GM21360 (cell line): ENCODE data around the gene HS2ST1.
"Not testable (repeated sequence)": the region's sequence is repeated elsewhere in the genome, so short reads cannot be mapped to it uniquely, and the experiment has no call there.

Experiments used
- ATAC-seq: cut with Tn5 transposase; IDR thresholded peaks from one replicate; pipeline ENCODE4 v1.9.1; 2021; ENCODE audit warnings: mild to moderate bottlenecking, moderate library complexity; ENCODE audit not compliant: unreplicated experiment

Gene HS2ST1

GRCh38 chr1:86924324-86924960 is 10.0 kb downstream of the HS2ST1 start:
- no peak for ATAC-seq

- ATAC-seq, result no peak
Observed at GRCh38 chr1:86925742-86926141, 11.3 kb downstream of the HS2ST1 start.

DNA sequence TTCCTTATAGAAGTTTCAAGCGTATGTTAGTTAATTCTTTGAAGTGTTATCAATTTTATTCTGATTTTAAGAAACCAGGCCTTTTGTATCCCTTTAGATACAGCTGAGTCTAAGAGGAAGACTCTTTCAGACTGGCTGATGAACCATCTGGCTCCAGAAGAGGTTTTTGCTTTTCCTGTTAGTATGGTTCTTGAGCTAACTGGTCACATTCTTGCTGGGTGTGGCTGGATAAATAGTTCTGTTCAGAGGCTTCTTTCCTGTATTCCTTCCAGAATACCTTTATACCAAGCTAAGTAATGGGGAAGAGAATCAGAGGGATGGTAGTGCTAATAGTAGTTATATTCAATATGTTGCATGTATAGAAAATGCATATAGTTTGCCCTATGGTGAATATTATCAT is 12.4 kb downstream of the HS2ST1 start:
- no peak for ATAC-seq

DNA sequence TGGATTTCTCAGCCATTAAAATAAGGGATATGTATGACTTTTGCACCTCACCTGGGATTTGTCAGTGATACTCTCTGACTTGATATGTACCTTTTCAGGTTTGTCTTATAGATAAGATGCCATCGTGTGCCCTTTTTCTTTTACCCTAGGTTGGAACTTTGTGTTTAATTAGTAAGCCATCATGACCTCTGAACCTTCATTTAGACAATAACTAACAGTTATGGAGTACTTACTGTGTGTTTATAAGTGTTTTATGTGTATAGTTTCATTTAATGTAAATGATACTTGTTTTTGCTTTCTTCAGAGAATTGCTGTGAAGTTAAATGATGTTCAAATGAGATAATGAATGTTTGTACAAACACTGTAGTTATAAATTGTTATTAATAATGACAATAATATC is 14.4 kb downstream of the HS2ST1 start:
- ATAC-seq, result no peak

- ATAC-seq, result no peak
Observed at GRCh38 chr1:86933051-86933450, 18.6 kb downstream of the HS2ST1 start.

- ATAC-seq, result no peak
Observed at GRCh38 chr1:86933562-86934377, 19.3 kb downstream of the HS2ST1 start.

DNA sequence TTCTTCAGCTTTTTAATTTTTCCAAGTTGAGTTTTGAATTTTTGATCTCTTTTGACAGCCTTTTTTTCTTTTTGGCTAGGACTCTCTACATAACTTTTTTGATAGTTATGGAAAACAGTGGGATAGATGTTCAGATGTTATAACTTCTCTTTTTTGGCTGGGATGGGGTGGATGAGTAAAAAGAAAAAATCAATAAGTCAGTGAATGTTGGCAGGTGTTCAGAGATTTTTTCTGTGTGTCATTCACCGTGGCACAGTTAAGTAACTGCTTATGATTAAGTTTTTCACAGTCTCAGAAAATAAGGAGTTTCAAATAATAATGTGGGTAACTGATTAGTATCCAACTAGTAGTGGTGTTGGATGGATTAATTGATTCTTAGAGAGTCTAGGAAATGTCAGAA is 24.0 kb downstream of the HS2ST1 start:
- ATAC-seq, result no peak

DNA sequence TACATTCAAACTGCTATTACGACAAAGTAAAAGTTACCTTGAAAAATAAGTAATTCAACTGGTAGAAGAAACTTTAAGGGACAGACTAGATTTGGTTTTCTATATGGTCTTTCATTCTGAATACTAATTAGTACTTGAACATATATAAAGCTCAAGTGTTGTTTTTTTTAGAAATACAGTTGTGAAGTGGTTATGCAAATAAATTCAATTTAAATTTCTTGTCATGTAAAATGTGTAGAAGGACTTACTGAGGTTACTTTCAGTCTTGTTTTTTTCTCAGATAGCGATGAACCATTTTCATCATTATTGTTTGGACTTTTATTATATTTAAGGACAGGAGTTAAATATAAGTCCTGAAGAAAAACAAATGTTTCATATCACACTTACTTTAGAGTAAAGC is 24.4 kb downstream of the HS2ST1 start:
- ATAC-seq, result no peak

- ATAC-seq, result no peak
Observed at GRCh38 chr1:86939406-86939805, 25.0 kb downstream of the HS2ST1 start.

DNA sequence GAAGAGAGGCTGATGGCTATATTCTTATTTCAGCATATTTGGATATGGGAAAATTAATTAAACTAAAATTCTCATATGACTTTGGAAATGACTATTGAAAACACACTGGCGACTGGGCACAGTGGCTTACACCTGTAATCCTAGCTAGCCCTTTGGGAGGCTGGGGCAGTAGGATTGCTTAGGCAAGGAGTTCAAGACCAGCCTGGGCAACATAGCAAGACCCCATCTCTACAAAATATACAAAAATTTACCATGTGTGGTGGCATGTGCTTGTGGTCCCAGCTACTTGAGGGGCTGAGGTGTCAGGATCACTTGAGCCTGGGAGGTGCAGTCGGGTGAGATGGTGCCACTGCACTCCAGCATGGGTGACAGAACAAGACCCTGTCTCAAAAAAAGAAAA is 26.2 kb downstream of the HS2ST1 start:
- no peak for ATAC-seq

DNA sequence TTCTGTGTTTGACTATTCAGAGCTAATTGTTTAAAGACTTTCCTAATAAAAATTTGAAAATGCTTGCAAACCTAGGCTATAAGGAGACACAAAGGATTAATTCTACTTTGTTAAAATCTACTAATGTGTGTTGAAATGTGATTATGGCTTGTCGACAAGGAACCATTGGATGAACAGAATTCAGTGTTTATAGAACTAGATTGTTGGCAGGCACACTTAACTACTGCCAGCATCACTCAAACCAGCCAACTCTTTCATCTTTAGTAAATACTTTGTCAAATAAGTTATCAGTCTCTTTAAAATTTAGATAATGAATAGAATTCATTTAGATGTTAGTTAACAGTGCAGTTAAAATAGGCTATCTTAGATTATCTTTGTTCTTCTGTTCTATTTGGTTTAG is 27.6 kb downstream of the HS2ST1 start:
- ATAC-seq, result no peak

GRCh38 chr1:86942743-86943142 is 28.3 kb downstream of the HS2ST1 start:
- ATAC-seq, result no peak

- ATAC-seq, result no peak
Observed at GRCh38 chr1:86948212-86948611, 33.8 kb downstream of the HS2ST1 start.

DNA sequence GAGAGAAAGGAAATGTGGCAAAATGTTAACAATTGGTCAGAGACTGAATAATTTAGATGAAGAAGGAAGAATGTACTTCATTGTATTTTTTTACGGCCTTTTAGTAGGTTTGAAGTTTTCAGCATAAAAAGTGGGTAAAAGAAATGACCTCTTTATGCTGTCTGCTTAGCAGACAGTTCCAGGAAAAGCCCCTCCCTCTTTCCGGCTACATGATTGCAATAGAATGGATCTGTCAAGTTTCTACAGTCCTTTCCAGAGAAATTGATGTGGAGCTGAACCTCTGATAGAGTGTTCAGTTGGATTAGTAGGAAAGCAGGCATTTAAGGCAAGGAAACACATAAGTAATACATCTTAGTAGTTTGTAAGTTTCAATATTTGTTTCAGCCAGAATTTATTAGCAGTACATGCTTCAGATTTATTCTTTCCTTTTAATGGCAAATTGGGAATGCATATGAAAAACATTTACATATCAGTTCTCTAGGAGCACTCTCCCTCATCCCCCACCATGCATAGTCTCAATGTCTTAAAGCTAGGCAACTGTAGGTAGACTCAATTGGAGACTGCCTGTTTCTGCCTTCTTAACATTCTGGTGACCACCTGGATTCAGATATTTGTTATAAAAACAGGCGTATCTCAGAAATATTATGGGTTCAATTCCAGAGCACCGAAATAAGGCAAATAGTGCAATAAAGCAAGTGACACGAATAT is 36.4 kb downstream of the HS2ST1 start:
- ATAC-seq, result no peak

- no peak for ATAC-seq
Observed at GRCh38 chr1:86951430-86951829, 37.0 kb downstream of the HS2ST1 start.

DNA sequence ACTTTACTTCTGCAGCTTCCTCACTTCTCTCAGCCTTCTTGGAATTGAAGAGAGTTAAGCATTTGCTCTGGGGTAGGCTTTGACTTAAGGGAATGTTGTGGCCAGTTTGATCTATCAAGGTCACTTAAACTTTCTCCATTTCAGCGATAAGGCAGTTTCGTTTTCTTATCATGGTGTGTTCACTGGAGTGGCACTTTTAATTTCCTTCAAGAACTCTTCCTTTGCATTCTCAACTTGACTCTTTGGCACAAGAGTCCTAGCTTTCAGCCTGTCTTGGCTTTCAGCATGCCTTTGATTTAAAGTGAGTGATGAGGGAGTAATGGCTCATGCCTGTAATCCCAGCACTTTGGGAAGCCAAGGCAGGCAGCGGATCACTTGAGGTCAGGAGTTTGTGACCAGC is 38.7 kb downstream of the HS2ST1 start:
- ATAC-seq, result no peak

DNA sequence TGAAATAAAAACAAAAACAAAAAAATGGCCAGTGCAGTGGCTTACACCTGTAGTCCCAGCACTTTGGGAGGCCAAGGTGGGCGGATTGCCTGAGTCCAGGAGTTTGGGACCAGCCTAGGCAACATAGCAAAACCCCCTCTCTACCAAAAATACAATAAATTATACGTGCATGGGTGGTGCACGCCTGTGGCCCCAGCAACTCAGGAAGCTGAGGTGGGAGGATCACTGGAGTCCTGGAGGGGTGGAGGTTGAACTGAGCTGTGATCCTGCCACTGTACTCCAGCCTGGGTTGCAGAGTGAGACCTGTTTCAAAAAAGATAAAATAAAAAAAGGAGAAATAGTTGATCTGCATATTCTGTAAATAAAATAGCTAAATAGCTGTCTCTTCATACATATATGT is 41.2 kb downstream of the HS2ST1 start:
- ATAC-seq, result no peak

DNA sequence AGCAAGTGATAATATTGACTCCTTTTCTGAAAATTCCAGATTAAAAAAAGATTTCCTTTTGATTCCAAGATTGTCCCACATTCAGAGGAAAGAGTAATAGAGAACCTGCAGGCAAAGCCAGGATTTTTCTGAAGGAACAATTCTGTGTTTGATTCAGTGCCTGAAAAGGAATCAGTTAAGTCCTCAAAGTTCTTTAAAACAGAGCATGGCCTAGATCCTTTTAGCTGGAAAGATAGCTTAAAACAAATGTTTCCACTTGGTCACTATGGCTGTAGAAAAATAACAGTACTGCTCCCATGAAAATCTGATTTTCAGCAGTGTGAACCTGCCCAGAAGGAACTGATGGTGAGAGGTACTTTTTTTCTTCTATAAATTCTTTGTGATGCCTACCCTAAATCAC is 41.8 kb downstream of the HS2ST1 start:
- no peak for ATAC-seq

DNA sequence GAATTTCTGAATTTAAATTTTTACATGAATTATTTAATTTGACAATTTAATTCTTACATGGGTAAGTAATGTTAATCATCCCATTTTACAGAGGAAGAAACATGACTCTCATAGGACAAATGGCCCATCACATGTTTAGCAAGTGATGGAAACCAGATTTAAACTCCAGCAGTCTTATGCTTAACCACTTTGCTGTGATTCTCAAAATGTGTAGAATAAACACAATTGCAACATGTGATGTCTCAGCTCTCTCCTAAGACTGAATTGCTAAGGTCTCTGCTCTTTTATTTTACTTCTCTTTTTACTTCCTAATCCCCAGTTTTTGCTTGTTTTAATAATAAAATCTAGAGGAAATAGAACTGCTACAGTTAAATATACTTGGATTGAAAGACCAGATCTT is 42.8 kb downstream of the HS2ST1 start:
- ATAC-seq, result no peak

DNA sequence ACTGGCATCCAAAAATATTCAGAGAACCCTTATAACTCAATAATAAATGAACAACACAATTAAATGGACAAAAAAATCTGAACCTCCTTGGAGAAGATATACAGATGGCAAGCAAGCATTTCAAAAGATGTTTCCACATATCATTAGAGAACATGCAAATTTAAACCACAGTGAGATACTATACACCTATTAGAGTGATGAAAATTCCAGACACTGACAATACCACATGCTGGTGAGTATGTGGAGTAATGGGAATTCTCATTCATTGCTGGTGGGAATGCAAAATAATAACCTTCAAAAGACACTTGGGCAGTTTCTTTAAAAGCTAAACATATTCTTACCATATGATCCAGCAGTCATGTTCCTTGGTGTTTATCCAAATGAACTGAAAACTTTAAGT is 46.1 kb downstream of the HS2ST1 start:
- ATAC-seq, result no peak

DNA sequence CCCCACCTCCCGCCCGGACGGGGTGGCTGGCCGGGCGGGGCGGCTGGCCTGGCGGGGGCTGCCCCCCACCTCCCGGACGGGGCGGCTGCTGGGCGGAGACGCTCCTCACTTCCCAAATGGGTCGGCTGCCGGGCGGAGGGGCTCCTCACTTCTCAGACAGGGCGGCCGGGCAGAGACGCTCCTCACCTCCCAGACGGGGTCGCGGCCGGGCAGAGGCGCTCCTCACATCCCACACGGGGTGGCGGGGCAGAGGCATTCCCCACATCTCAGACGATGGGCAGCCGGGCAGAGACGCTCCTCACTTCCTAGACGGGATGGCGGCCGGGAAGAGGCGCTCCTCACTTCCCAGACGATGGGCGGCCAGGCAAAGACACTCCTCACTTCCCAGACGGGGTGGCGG is 49.4 kb downstream of the HS2ST1 start:
- ATAC-seq, result not testable (repeated sequence)
